Osteoblast (primary cell): ENCODE measurements around the gene EML1. TPM values are rescaled to one million over a fixed set of nuclear protein-coding genes. Genes with fewer than 3 reads are reported as not detected.

Experiments used
- DNase-seq: peaks from one replicate; pipeline ENCODE4 v3.0.0; 2011; ENCODE audit warnings: low spot score, mixed read lengths; ENCODE audit not compliant: insufficient read length; ENCODE audit errors: missing footprints
- H2AFZ ChIP-seq: 2 replicates; pipeline ENCODE4 v1.6.0; 2011; ENCODE audit warnings: mild to moderate bottlenecking, low read length
- H3K27ac ChIP-seq: 2 replicates; pipeline ENCODE4 v1.5.1; 2011; ENCODE audit warnings: mild to moderate bottlenecking, low read depth, low read length, moderate library complexity
- H3K27me3 ChIP-seq: 2 replicates; pipeline ENCODE4 v1.6.0; 2012; ENCODE audit warnings: mild to moderate bottlenecking, control low read depth, inconsistent platforms, low read length, moderate library complexity; ENCODE audit not compliant: insufficient read depth
- H3K36me3 ChIP-seq: 2 replicates; pipeline ENCODE4 v1.5.1; 2011; ENCODE audit warnings: mild to moderate bottlenecking, low read length, control low read depth, moderate library complexity; ENCODE audit not compliant: insufficient read depth
- H3K4me1 ChIP-seq: 2 replicates; pipeline ENCODE4 v1.5.1; 2011; ENCODE audit warnings: mild to moderate bottlenecking, low read length, control low read depth, moderate library complexity; ENCODE audit not compliant: insufficient read depth
- H3K4me2 ChIP-seq: 2 replicates; pipeline ENCODE4 v1.6.0; 2011; ENCODE audit warnings: mild to moderate bottlenecking, low read length; ENCODE audit not compliant: insufficient read depth
- H3K4me3 ChIP-seq: fragments of 200-600 bp; sonication (generic); 3 replicates; pipeline ENCODE4 v1.5.1; 2012; ENCODE audit warnings: mild to moderate bottlenecking, low read length, inconsistent platforms; ENCODE audit not compliant: insufficient read depth
- H3K79me2 ChIP-seq: 2 replicates; pipeline ENCODE4 v1.6.0; 2012; ENCODE audit warnings: mild to moderate bottlenecking, low read length, control low read depth, inconsistent platforms; ENCODE audit not compliant: insufficient read depth
- H3K9me3 ChIP-seq: 2 replicates; pipeline ENCODE4 v1.5.1; 2011; ENCODE audit warnings: low read depth, low read length, control low read depth
- H4K20me1 ChIP-seq: 2 replicates; pipeline ENCODE4 v1.6.0; 2012; ENCODE audit warnings: mild to moderate bottlenecking, low read length, control low read depth; ENCODE audit not compliant: insufficient read depth
- CTCF ChIP-seq: IDR thresholded peaks from 2 replicates; pipeline ENCODE4 v1.5.1; 2011; ENCODE audit warnings: mild to moderate bottlenecking, low read depth, low read length, moderate library complexity; ENCODE audit errors: extremely low read depth
- total RNA-seq: library from RNA; depleted of rRNA; stranded (reverse); fragments of >200 nt; gene quantifications from 2 replicates; pipeline ENCODE4 v1.2.3, GENCODE V29; 2012

Gene EML1
- total RNA-seq, 1 donor: 46.7 TPM

DNA sequence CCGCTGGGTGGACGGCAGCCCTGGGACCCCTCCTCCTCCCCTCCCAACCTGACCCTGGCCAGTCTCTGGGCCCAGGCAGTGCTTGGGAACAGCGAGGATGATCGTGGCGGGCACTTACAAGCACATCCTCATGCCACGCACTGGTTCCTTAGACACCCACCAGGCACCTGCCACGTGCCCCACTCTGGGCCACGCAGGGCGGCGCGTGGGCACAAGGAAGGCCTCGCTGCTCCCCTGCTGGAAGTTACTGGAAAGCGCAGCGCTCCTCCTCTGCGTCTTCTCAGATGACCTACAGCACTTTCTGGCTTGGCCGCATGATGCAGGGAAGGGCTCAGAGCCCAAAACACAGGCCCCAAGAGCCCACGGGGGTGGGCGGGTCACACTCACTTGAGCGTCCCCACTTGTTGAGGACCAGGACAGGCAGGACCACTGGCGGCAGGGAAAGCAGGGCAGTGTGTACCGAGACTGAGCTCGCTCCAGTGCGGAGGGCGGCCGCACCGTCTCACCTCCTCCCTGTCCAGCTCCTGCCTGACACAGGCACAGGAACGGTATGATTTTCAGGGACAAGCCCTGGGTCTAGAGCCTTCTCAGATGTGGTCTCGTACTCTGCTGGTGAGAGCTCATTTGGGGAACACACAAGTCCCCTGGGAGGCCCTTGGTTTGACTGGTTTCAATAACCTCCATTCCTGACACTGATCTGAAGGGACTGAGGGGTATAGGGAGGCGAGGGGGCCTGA is 143.7 kb downstream of the EML1 start:
- no peaks in the 10 kb centered on the region for H4K20me1 ChIP-seq
- H3K4me2 ChIP-seq: no peak overlapping the region
- no peaks in the 10 kb centered on the region for H3K4me1 ChIP-seq
- no peak for TF ChIP-seq CTCF
- no peaks in the 10 kb centered on the region for H3K27me3 ChIP-seq
- no peak overlapping the region for H2AFZ ChIP-seq
- H3K9me3 ChIP-seq: no peaks in the 10 kb centered on the region
- DNase-seq: no peak
- H3K36me3 ChIP-seq: peaks cover 12% of the 10 kb centered on the region
- no peak overlapping the region for H3K4me3 ChIP-seq
- no peaks in the 10 kb centered on the region for H3K79me2 ChIP-seq
- H3K27ac ChIP-seq: no peak overlapping the region

- no peak for DNase-seq
- H3K79me2 ChIP-seq: no peaks in the 10 kb centered on the region
- no peak overlapping the region for H3K4me2 ChIP-seq
- no peak overlapping the region for H3K4me3 ChIP-seq
- H3K27me3 ChIP-seq: no peaks in the 10 kb centered on the region
- no peak overlapping the region for H3K27ac ChIP-seq
- TF ChIP-seq CTCF: no peak
- no peaks in the 10 kb centered on the region for H4K20me1 ChIP-seq
- no peaks in the 10 kb centered on the region for H3K9me3 ChIP-seq
- H3K4me1 ChIP-seq: no peaks in the 10 kb centered on the region
- H2AFZ ChIP-seq: no peak overlapping the region
- H3K36me3 ChIP-seq: peaks cover 12% of the 10 kb centered on the region
Measured at GRCh38 chr14:99937475-99938244, 144.4 kb downstream of the EML1 start.

DNA sequence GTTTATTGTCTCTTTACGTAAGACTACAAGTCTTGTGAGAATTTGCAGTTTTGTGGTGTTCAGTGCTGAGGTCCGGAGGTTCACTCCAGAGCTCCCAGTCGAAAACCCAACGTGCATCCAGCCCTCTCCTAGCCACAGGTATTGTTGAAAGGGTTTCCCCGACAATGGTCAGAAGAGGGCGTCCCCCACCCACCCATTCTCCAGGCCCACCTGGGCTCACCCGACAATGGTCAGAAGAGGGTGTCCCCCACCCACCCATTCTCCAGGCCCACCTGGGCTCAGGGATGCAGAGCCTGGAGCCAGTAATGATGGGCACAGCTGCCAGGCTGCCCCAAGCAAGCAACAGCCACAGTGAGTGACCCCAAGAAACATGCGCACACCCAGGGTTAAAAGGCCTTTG is 145.2 kb downstream of the EML1 start:
- Histone ChIP-seq H3K4me2 (no peak overlapping the region), H3K79me2 (no peaks in the 10 kb centered on the region), H3K27ac (no peak overlapping the region), H4K20me1 (no peaks in the 10 kb centered on the region), H3K36me3 (peaks cover 12% of the 10 kb centered on the region), H3K4me3 (no peak overlapping the region), H2AFZ (no peak overlapping the region), H3K9me3 (no peaks in the 10 kb centered on the region), H3K27me3 (no peaks in the 10 kb centered on the region), H3K4me1 (no peaks in the 10 kb centered on the region)
- DNase-seq: no peak
- no peak for TF ChIP-seq CTCF

- H3K79me2 ChIP-seq: no peaks in the 10 kb centered on the region
Measured at GRCh38 chr14:99938896-99939295, 145.7 kb downstream of the EML1 start.

More at GRCh38 chr14:99938896-99939295, 145.7 kb downstream of the EML1 start:
- Histone ChIP-seq H3K4me2 (no peak overlapping the region), H3K27me3 (no peaks in the 10 kb centered on the region), H4K20me1 (no peaks in the 10 kb centered on the region), H3K27ac (no peak overlapping the region), H3K4me1 (no peaks in the 10 kb centered on the region), H3K4me3 (no peak overlapping the region), H2AFZ (no peak overlapping the region), H3K36me3 (peaks cover 12% of the 10 kb centered on the region), H3K9me3 (no peaks in the 10 kb centered on the region)
- DNase-seq: no peak
- TF ChIP-seq CTCF: no peak
